ENCODE measurements around the gene FAM168B.

- TF ChIP-seq CTCF (conservative IDR thresholded peaks at IDR 0.05 in 1 of 2, IDR thresholded peaks at IDR 0.05 in 1 of 2; ENCODE audit: extremely low read depth in 1 of 2, insufficient read depth in 1 of 2, low read depth in 1 of 2, low read length in 2 of 2) (no peak), EZH2 (IDR thresholded peaks at IDR 0.05; ENCODE audit: borderline replicate concordance, low read length) (no peak)
Observed at GRCh38 chr2:131092458-131093005, 728 bp downstream of the FAM168B start.
